H1 (cell line): ENCODE results near the gene SSC5D. TPM values are rescaled to one million over a fixed set of nuclear protein-coding genes. Genes with fewer than 3 reads are reported as not detected.

ENCODE experiments used
- CTCF ChIA-PET: fragments of 300-600 bp; sonication (Branson Sonifier 250); formaldehyde crosslinking; loops from one replicate; lab custom pipeline; 2021; ENCODE audit not compliant: partially characterized antibody; lab: Charles Lee
- POLR2A ChIA-PET: fragments of 300-600 bp; sonication (Branson Sonifier 250); formaldehyde crosslinking; loops from one replicate; lab custom pipeline; 2021; ENCODE audit warnings: inconsistent platforms; ENCODE audit not compliant: partially characterized antibody; lab: Charles Lee
- DNase-seq, 2 experiments: peaks; one replicate each; pipeline versions ENCODE4 v3.0.0 to v3.0.0-alpha.2; 2010 to 2022; ENCODE audit warnings: low spot score in 2 of 2, low read depth in 1 of 2, mixed read lengths in 1 of 2
- FAIRE-seq: peaks from 2 replicates; lab custom pipeline; 2011; peaks lifted over from hg19 to GRCh38; lab: Jason Lieb, UNC
- H2AFZ ChIP-seq: 2 replicates; pipeline ENCODE4 v1.8.1; 2012; ENCODE audit warnings: low read length, inconsistent platforms
- H2AK5ac ChIP-seq: 2 replicates; pipeline ENCODE4 v1.6.1; 2013; ENCODE audit warnings: low read depth, low read length
- H2BK120ac ChIP-seq: replicated peaks from 2 replicates; pipeline ENCODE3; 2013; ENCODE audit warnings: low read depth, low read length, inconsistent platforms
- H2BK12ac ChIP-seq: 2 replicates; pipeline ENCODE4 v1.6.1; 2013; ENCODE audit warnings: low read depth, low read length
- H2BK15ac ChIP-seq: 2 replicates; pipeline ENCODE4 v1.6.1; 2013; ENCODE audit warnings: low read length
- H2BK20ac ChIP-seq: 2 replicates; pipeline ENCODE4 v1.6.1; 2013; ENCODE audit warnings: low read length
- H2BK5ac ChIP-seq: 2 replicates; pipeline ENCODE4 v1.6.1; 2013; ENCODE audit warnings: low read depth, low read length
- H3K14ac ChIP-seq: 2 replicates; pipeline ENCODE4 v1.6.1; 2013; ENCODE audit warnings: inconsistent platforms; ENCODE audit not compliant: insufficient read length
- H3K18ac ChIP-seq: 2 replicates; pipeline ENCODE4 v1.6.1; 2013; ENCODE audit warnings: low read length; ENCODE audit errors: extremely low read depth
- H3K23ac ChIP-seq: 2 replicates; pipeline ENCODE4 v1.6.1; 2013; ENCODE audit warnings: inconsistent platforms; ENCODE audit not compliant: insufficient read length
- H3K23me2 ChIP-seq: 2 replicates; pipeline ENCODE4 v1.6.1; 2013; ENCODE audit warnings: low read depth, low read length
- H3K27ac ChIP-seq: 2 replicates; pipeline ENCODE4 v1.6.1; 2011; ENCODE audit warnings: low read depth, low read length, inconsistent platforms
- H3K27me3 ChIP-seq, 4 experiments: replicated peaks in 1 of 4; 1 replicate in 1 of 4; 2 replicates in 3 of 4; pipeline versions ENCODE4 v1.6.1 to v1.8.1; 2011 to 2013; ENCODE audit warnings: low read length in 3 of 4, mild to moderate bottlenecking in 3 of 4, inconsistent platforms in 2 of 4, mixed read lengths in 2 of 4, moderate library complexity in 1 of 4; ENCODE audit not compliant: control insufficient read depth in 3 of 4, insufficient read depth in 3 of 4; ENCODE audit errors: extremely low read depth in 1 of 4
- H3K36me3 ChIP-seq, 4 experiments: 2 replicates each; pipeline versions ENCODE4 v1.6.1 to v1.8.1; 2011 to 2013; ENCODE audit warnings: mild to moderate bottlenecking in 4 of 4, low read length in 3 of 4, moderate library complexity in 2 of 4, control low read depth in 1 of 4, inconsistent platforms in 1 of 4; ENCODE audit not compliant: insufficient read depth in 4 of 4, control insufficient read depth in 2 of 4
- H3K4ac ChIP-seq: replicated peaks from 2 replicates; pipeline ENCODE3; 2013; ENCODE audit warnings: low read length, low read depth, mixed read lengths, inconsistent platforms; ENCODE audit not compliant: insufficient read length
- H3K4me1 ChIP-seq, 4 experiments: replicated peaks in 1 of 4; 1 replicate in 1 of 4; 2 replicates in 3 of 4; pipeline versions ENCODE4 v1.6.1 to v1.8.1; 2011 to 2013; ENCODE audit warnings: low read length in 3 of 4, inconsistent platforms in 2 of 4, mixed read lengths in 1 of 4; ENCODE audit not compliant: insufficient read depth in 4 of 4, control insufficient read depth in 3 of 4
- H3K4me2 ChIP-seq, 2 experiments: 2 replicates each; pipeline versions ENCODE4 v1.6.1 to v1.8.1; 2011 to 2013; ENCODE audit warnings: low read depth in 2 of 2, low read length in 2 of 2, control low read depth in 1 of 2, inconsistent platforms in 1 of 2, mild to moderate bottlenecking in 1 of 2; ENCODE audit not compliant: insufficient read depth in 1 of 2
- H3K4me3 ChIP-seq, 4 experiments: fragments of 200-600, 300-600 bp in 1 of 4; sonication (generic), shearing (Covaris generic), sonication (Bioruptor Twin) in 1 of 4; 2 replicates each; pipeline versions ENCODE4 v1.5.1 to v1.8.1; 2011 to 2016; ENCODE audit warnings: low read length in 4 of 4, low read depth in 3 of 4, control low read depth in 2 of 4, inconsistent platforms in 2 of 4, mild to moderate bottlenecking in 2 of 4, mixed read lengths in 1 of 4, moderate library complexity in 1 of 4; ENCODE audit not compliant: insufficient read depth in 2 of 4; ENCODE audit errors: extremely low read depth in 1 of 4
- H3K56ac ChIP-seq: replicated peaks from 2 replicates; pipeline ENCODE3; 2013; ENCODE audit warnings: low read depth, mild to moderate bottlenecking, mixed read lengths, low read length, inconsistent platforms; ENCODE audit not compliant: insufficient read length
- H3K79me1 ChIP-seq: 2 replicates; pipeline ENCODE4 v1.6.1; 2013; ENCODE audit warnings: low read depth, low read length, control low read depth
- H3K79me2 ChIP-seq, 2 experiments: 2 replicates each; pipeline versions ENCODE4 v1.6.1 to v1.8.1; 2012 to 2013; ENCODE audit warnings: low read length in 2 of 2, mild to moderate bottlenecking in 2 of 2, inconsistent platforms in 1 of 2; ENCODE audit not compliant: insufficient read depth in 2 of 2, control insufficient read depth in 1 of 2
- H3K9ac ChIP-seq, 4 experiments: replicated peaks in 1 of 4; 1 replicate in 1 of 4; 2 replicates in 3 of 4; pipeline versions ENCODE4 v1.6.1 to v1.8.1; 2011 to 2013; ENCODE audit warnings: low read depth in 3 of 4, low read length in 3 of 4, control low read depth in 2 of 4, mild to moderate bottlenecking in 2 of 4, moderate library complexity in 2 of 4, inconsistent platforms in 1 of 4; ENCODE audit errors: extremely low read depth in 1 of 4
- H3K9me3 ChIP-seq, 2 experiments: 2 replicates each; pipeline versions ENCODE4 v1.6.1 to v1.8.1; 2012 to 2013; ENCODE audit warnings: mild to moderate bottlenecking in 2 of 2, moderate library complexity in 2 of 2, control low read depth in 1 of 2, inconsistent platforms in 1 of 2, low read depth in 1 of 2, low read length in 1 of 2, mixed read lengths in 1 of 2; ENCODE audit not compliant: insufficient read depth in 2 of 2
- H4K20me1 ChIP-seq, 2 experiments: replicated peaks in 1 of 2; 2 replicates each; pipeline versions ENCODE3 to v1.8.1; 2011 to 2013; ENCODE audit warnings: inconsistent platforms in 2 of 2, low read length in 2 of 2, mild to moderate bottlenecking in 1 of 2; ENCODE audit not compliant: insufficient read depth in 2 of 2, control insufficient read depth in 1 of 2
- H4K5ac ChIP-seq: 2 replicates; pipeline ENCODE4 v1.6.1; 2013; ENCODE audit warnings: low read length, low read depth, mixed read lengths, inconsistent platforms; ENCODE audit not compliant: insufficient read length
- H4K8ac ChIP-seq: 2 replicates; pipeline ENCODE4 v1.8.0; 2013; ENCODE audit warnings: mild to moderate bottlenecking, moderate library complexity, low read length, inconsistent platforms; ENCODE audit not compliant: insufficient read depth; ENCODE audit errors: extremely low read depth
- H4K91ac ChIP-seq: replicated peaks from 2 replicates; pipeline ENCODE3; 2013; ENCODE audit warnings: low read length, mixed read lengths, inconsistent platforms; ENCODE audit not compliant: insufficient read length
- KDM4A ChIP-seq: IDR thresholded peaks from one replicate; pipeline ENCODE4 v1.7.1; 2012; ENCODE audit warnings: low read depth, mild to moderate bottlenecking, moderate library complexity, low read length, inconsistent platforms; ENCODE audit not compliant: severe bottlenecking
- SIN3A ChIP-seq, 2 experiments: IDR thresholded peaks in 1 of 2; conservative IDR thresholded peaks in 1 of 2; 2 replicates each; pipeline ENCODE4 v1.6.1; 2011 to 2012; ENCODE audit warnings: low read length in 2 of 2, improper control_type of control experiment in 1 of 2, low read depth in 1 of 2, mild to moderate bottlenecking in 1 of 2
- WGBS, 2 experiments: shearing (Covaris generic) in 1 of 2; methylation state at CpG; one replicate each; pipeline versions ENCODE4 v1.1.6 to v1.1.7; 2013 to 2015; ENCODE audit warnings: low lambda C conversion rate in 2 of 2, mixed read lengths in 2 of 2, inconsistent platforms in 1 of 2, low coverage in 1 of 2, missing lambda C conversion rate in 1 of 2; ENCODE audit not compliant: insufficient replicate concordance in 2 of 2, insufficient coverage in 1 of 2, insufficient read length in 1 of 2; ENCODE audit errors: extremely low coverage in 1 of 2, missing lambda C conversion rate in 1 of 2; 5-methylcytosine and 5-hydroxymethylcytosine counted together
- polyA plus RNA-seq, 7 experiments: library from polyadenylated mRNA; depleted of rRNA in 3 of 7; stranded (reverse) in 5 of 7; unstranded in 2 of 7; fragments of >200 nt in 5 of 7; fragments of 200-250 nt in 2 of 7; gene quantifications; 1 replicate in 5 of 7; 2 replicates in 1 of 7; 4 replicates in 1 of 7; pipeline versions ENCODE4 v1.2.1 to v1.2.3, GENCODE V29; 2011 to 2013; ENCODE audit warnings: missing spikeins in 2 of 7, mixed read lengths in 2 of 7
- total RNA-seq: library from RNA; stranded (reverse); fragmentation: NEBNext Ultra II Directional; extraction: Animal tissue kit (Norgen Biotek cat#: 25700); gene quantifications from 2 replicates; pipeline ENCODE4 v1.2.1, GENCODE V29; 2021

The SSC5D gene
- total and polyA plus RNA-seq, 2 of the 8 experiments (the other 6 are each of a cell fraction or from before 2014, with no cell fraction given) = 0.39 to 1.7 TPM

DNA sequence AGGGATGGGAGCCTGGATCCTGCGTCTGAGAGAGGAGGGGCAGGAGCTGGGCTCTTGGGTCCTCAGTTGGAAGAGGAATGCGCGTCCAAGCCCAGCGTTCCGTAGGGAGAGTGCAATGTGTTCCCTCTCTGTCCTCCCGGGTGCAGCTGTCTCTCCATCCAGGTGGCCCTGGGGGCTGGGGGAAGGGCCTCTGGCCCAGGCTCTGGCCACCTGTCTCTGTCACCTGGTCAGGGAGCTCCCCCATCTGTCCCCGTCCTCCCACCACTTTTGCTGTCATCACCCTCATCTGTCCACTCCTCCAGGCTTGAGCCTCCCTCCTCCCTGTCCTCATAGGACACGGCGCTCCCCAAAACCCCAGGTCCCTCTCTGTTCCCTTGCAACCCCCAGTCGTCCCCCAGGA, 52.4 kb downstream of the SSC5D start:
- no peak overlapping the region for H4K91ac ChIP-seq

More for the DNA sequence above, 52.4 kb downstream of the SSC5D start:
- H4K8ac ChIP-seq = no peak overlapping the region
- no peak overlapping the region for H3K4me2 ChIP-seq
- no peak overlapping the region for H2BK120ac ChIP-seq
- H2BK5ac ChIP-seq = no peak overlapping the region
- peaks cover 0 to 20% (median 6%) of the 10 kb centered on the region in 4 experiments; a peak in 6 of 7 replicates for H3K4me1 ChIP-seq
- H3K23me2 ChIP-seq = peaks cover 14% of the 10 kb centered on the region; the same call in 1 of the 2 replicates
- H2BK20ac ChIP-seq = no peak overlapping the region
- no peak overlapping the region for H3K9ac ChIP-seq
- no peaks in the 10 kb centered on the region for H3K9me3 ChIP-seq
- no peak overlapping the region for H2BK15ac ChIP-seq
- H2AFZ ChIP-seq = no peak overlapping the region
- no peaks in the 10 kb centered on the region; a peak in 1 of 8 replicates for H3K36me3 ChIP-seq
- no peak overlapping the region for H2BK12ac ChIP-seq
- FAIRE-seq (no peak), DNase-seq (no peak)
- H3K27me3 ChIP-seq = no peaks in the 10 kb centered on the region; a peak in 3 of 7 replicates
- POLR2A ChIA-PET = interaction anchor here (0.9 to 1.3 kb wide), 4 partner anchors 8 to 58 kb away, joined by 3 to 4 read pairs (median 4); partner anchors contain the start of gene FIZ1
- no peaks in the 10 kb centered on the region for H3K79me1 ChIP-seq
- CTCF ChIA-PET = interaction anchor here (0.6 to 1.2 kb wide), 4 partner anchors 9 to 32 kb away, joined by 3 to 8 read pairs (median 4); no protein-coding TSS in a partner anchor
- H3K14ac ChIP-seq = no peak overlapping the region
- H3K18ac ChIP-seq = no peak overlapping the region; the same call in 1 of the 2 replicates
- H2AK5ac ChIP-seq = no peak overlapping the region
- H4K5ac ChIP-seq = no peak overlapping the region
- WGBS, 2 experiments = 94% methylated on average over 6 of the region's 10 CpGs; no CpG with 5 or more reads in 1 of the 2 experiments
- H3K56ac ChIP-seq = no peak overlapping the region
- H3K23ac ChIP-seq = no peak overlapping the region
- H3K79me2 ChIP-seq = no peaks in the 10 kb centered on the region
- H3K4ac ChIP-seq = no peak overlapping the region
- no peak for TF ChIP-seq KDM4A
- TF ChIP-seq SIN3A (conservative IDR thresholded peaks at IDR 0.05 in 1 of 2, IDR thresholded peaks at IDR 0.05 in 1 of 2; ENCODE audit: low read depth in 1 of 2, low read length in 2 of 2) = no peak
- no peak overlapping the region for H3K27ac ChIP-seq
- H3K4me3 ChIP-seq = no peak overlapping the region
- peaks cover 0 to 3% of the 10 kb centered on the region in 2 experiments for H4K20me1 ChIP-seq
